GM12891 (cell line): ENCODE data around the gene SMPD3.

Source experiments
- POLR2A ChIP-seq: IDR thresholded peaks from 2 replicates; pipeline ENCODE4 v1.6.1; 2011; ENCODE audit warnings: low read depth, low read length, control low read depth
- POLR2AphosphoS5 ChIP-seq: IDR thresholded peaks from 2 replicates; pipeline ENCODE4 v1.6.1; 2011; ENCODE audit warnings: low read depth, low read length, control low read depth
- SPI1 ChIP-seq: IDR thresholded peaks from 2 replicates; pipeline ENCODE4 v1.6.1; 2011; ENCODE audit warnings: low read depth, low read length, control low read depth
- TAF1 ChIP-seq: IDR thresholded peaks from 2 replicates; pipeline ENCODE4 v1.6.1; 2011; ENCODE audit warnings: low read depth, low read length, control low read depth

DNA sequence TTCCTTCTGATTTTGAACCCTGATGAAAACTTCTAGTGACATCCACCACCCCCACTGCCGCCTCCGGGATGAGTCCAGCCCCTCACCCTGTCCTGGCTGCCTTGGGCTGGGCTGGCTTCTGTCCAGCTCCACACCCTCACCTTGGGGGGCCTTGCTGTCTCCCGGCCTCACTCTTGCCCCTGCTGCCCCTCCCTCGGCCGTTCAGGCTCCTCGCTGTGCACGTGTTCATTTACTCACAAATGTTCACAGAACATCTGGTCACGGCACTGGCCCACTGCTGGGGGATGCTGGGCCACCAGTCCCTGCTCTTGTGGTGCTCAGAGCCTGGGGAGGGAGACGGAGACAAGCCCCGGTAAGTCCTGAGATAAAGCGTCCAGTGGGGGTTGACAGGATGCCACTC, 96.8 kb downstream of the SMPD3 start:
- TF ChIP-seq POLR2A (no peak), TAF1 (no peak), SPI1 (no peak), POLR2AphosphoS5 (no peak)
